ENCODE measurements around the gene UBE2F. TPM values are rescaled to one million over a fixed set of nuclear protein-coding genes. Genes with fewer than 3 reads are reported as not detected.
"Not testable (repeated sequence)": the region's sequence is repeated elsewhere in the genome, so short reads cannot be mapped to it uniquely, and the experiment has no call there.

The UBE2F gene
- total and polyA plus RNA-seq, 8 donors = 6.4 to 87.0 (median 44.9) TPM; not detected in 1

- Histone ChIP-seq H3K27ac (no peak overlapping the region), H3K36me3 (peaks cover 6 to 51% (median 45%) of the 10 kb centered on the region in 4 donors), H3K9me3 (no peaks in the 10 kb centered on the region), H3K27me3 (no peaks in the 10 kb centered on the region), H3K4me3 (no peak overlapping the region), H3K4me1 (peaks cover 8 to 21% (median 16%) of the 10 kb centered on the region in 4 donors)
- 79 to 89% (median 83%) methylated on average over 7 of the region's 7 CpGs for WGBS, 5 donors
- DNase-seq = no peak
- TF ChIP-seq EP300 (IDR thresholded peaks at IDR 0.05) (no peak), POLR2A (IDR thresholded peaks at IDR 0.05) (no peak), POLR2AphosphoS5 (IDR thresholded peaks at IDR 0.05) (no peak), CTCF (IDR thresholded peaks at IDR 0.05) (no peak)
- intact Hi-C loops (cut with DNase I; ENCODE audit: low total_unique reads) = no loop called here
Measured at GRCh38 chr2:238064376-238064775, 97.6 kb downstream of the UBE2F start.

GRCh38 chr2:238065071-238065846 lies 98.4 kb downstream of the UBE2F start:
- 84 to 91% (median 86%) methylated on average over 18 of the region's 18 CpGs for WGBS, 5 donors
- no peak for TF ChIP-seq EP300 (IDR thresholded peaks at IDR 0.05)
- Histone ChIP-seq H3K27ac (no peak overlapping the region), H3K36me3 (peaks cover 11 to 60% (median 53%) of the 10 kb centered on the region in 4 donors), H3K9me3 (no peaks in the 10 kb centered on the region), H3K27me3 (no peaks in the 10 kb centered on the region), H3K4me1 (peaks cover 0 to 13% (median 9%) of the 10 kb centered on the region in 4 donors), H3K4me3 (no peak overlapping the region)
- no peak for DNase-seq
- intact Hi-C loops (cut with DNase I; ENCODE audit: low total_unique reads) = no loop called here

GRCh38 chr2:238066218-238066617 lies 99.4 kb downstream of the UBE2F start:
- no peak for DNase-seq
- H3K27ac ChIP-seq = no peak overlapping the region
- WGBS, 5 donors = 85 to 93% (median 87%) methylated on average over 9 of the region's 9 CpGs
- no peaks in the 10 kb centered on the region for H3K9me3 ChIP-seq
- H3K36me3 ChIP-seq = peaks cover 11 to 67% (median 62%) of the 10 kb centered on the region in 4 donors
- H3K4me1 ChIP-seq = peaks cover 0 to 13% (median 7%) of the 10 kb centered on the region in 4 donors
- no peak overlapping the region for H3K4me3 ChIP-seq
- TF ChIP-seq CTCF (IDR thresholded peaks at IDR 0.05) = no peak
- TF ChIP-seq POLR2A (IDR thresholded peaks at IDR 0.05) = no peak
- TF ChIP-seq EP300 (IDR thresholded peaks at IDR 0.05) = no peak
- no peak for TF ChIP-seq POLR2AphosphoS5 (IDR thresholded peaks at IDR 0.05)
- H3K27me3 ChIP-seq = no peaks in the 10 kb centered on the region
- intact Hi-C loops (cut with DNase I; ENCODE audit: low total_unique reads) = no loop called here

DNA sequence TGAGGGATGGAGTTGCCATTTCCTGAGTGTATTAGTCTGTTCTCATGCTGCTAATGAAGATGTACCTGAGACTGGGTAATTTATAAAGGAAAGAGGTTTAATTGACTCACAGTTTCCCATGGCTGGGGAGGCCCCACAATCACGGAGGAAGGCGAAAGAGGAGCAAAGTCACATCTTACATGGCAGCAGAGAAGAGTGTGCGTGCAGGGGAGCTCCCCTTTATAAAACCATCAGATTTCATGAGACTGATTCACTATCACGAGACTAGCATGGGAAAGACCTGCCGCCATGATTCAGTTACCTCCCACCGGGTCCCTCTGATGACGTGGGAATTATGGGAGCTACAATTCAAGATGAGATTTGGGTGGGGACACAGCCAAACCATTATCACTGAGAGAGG lies 99.9 kb downstream of the UBE2F start:
- WGBS, 5 donors = 91 to 98% (median 94%) methylated on average over 7 of the region's 7 CpGs
- H3K4me3 ChIP-seq; H3K9me3 ChIP-seq; DNase-seq; H3K27me3 ChIP-seq; intact Hi-C loops (cut with DNase I; ENCODE audit: low total_unique reads); H3K4me1 ChIP-seq; H3K27ac ChIP-seq: not testable (repeated sequence)
- peaks cover 11 to 72% (median 66%) of the 10 kb centered on the region in 4 donors for H3K36me3 ChIP-seq

DNA sequence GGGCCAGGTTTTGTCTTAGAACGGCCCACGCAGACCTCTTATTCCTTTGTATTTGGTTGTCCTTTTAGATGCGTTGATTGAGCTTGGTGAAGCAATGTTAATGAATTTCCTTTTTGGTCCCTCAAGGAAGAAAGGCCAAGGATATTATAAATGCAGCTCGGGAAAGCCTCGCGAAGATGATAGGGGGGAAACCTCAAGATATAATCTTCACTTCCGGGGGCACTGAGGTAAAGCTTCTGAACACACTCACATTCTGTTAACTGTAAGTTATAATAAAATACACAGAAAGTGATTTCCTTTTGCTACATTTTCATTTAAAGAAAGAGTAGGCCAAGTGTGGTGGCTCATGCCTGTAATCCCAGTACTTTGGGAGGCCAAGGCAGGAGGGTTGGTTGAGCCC lies 101.1 kb downstream of the UBE2F start:
- Histone ChIP-seq H3K9me3 (no peaks in the 10 kb centered on the region), H3K36me3 (peaks cover 11 to 84% (median 78%) of the 10 kb centered on the region in 4 donors), H3K27me3 (no peaks in the 10 kb centered on the region), H3K4me3 (no peak overlapping the region), H3K27ac (no peak overlapping the region), H3K4me1 (no peaks in the 10 kb centered on the region)
- 88 to 91% (median 91%) methylated on average over 7 of the region's 7 CpGs for WGBS, 5 donors
- DNase-seq = no peak
- intact Hi-C loops (cut with DNase I; ENCODE audit: low total_unique reads) = no loop called here
- no peak for TF ChIP-seq POLR2A (IDR thresholded peaks at IDR 0.05)
- TF ChIP-seq EP300 (IDR thresholded peaks at IDR 0.05) = no peak
